ENCODE data around the gene TNIP1. TPM values are rescaled to one million over a fixed set of nuclear protein-coding genes. Genes with fewer than 3 reads are reported as not detected.

Gene TNIP1
- total RNA-seq, 3 donors from 2014 or later: 199 to 329 (median 211) TPM

DNA sequence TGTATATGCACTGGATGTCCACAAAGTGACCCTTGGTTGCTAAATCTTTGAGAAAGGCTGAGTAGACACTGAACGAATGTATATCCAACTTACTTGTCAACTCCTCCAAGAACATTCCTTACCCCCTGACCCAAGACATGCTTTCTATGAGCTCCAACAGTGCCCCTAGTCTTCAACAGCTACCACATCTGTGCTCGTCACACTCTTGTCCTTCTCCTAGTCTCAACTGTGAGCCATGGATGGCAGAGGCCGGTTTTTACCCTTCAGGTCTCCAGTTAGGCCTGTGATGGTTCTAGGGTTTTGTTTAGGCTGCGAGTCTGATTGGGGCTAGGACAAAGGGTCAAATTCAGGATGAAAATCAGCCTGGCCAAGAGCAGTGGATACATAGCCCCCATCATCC, 79.4 kb downstream of the TNIP1 start:
- DNase-seq (no peak), ATAC-seq (no peak)
- Mint-ChIP-seq H3K36me3 (ENCODE audit: insufficient read depth) (no peaks in the 10 kb centered on the region), H3K4me3 (no peak overlapping the region), H3K4me1 (ENCODE audit: low read depth) (no peaks in the 10 kb centered on the region), H3K9me3 (no peaks in the 10 kb centered on the region), H3K27me3 (ENCODE audit: low read depth) (no peaks in the 10 kb centered on the region)

GRCh38 chr5:150999704-151000442, 81.0 kb downstream of the TNIP1 start:
- H3K9me3 Mint-ChIP-seq: peaks cover 5% of the 10 kb centered on the region
- no peaks in the 10 kb centered on the region for H3K27me3 Mint-ChIP-seq (ENCODE audit: low read depth)
- H3K36me3 Mint-ChIP-seq (ENCODE audit: insufficient read depth): no peaks in the 10 kb centered on the region
- H3K4me3 Mint-ChIP-seq: no peak overlapping the region
- ATAC-seq (no peak), DNase-seq (no peak)
- H3K4me1 Mint-ChIP-seq (ENCODE audit: low read depth): no peaks in the 10 kb centered on the region

DNA sequence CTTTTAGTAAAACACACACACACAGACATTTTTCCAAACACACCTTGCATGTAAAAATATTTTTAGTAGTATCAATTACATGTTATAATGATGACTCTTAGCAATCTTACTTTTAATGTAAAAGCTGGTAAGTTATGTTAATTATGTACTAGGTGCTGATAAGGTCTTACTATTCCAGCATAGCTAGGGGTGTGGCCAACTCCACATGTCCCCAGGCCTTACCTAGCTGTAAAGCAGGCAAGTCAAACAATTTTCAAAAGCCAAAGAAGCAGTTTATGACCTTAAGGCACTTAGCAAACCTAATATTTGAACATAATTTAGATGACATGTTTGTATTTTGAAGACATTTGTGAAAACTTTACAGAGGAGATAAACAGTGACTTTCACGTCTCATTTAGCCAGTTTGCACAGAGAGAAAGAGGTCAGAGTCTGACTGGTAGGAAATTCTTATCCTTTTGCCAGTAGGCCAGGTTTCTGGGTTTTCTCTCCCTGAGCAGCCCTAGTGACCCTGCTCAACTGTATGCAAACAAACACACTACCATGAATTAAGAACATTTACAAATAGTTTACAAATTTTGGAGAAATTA, 86.9 kb downstream of the TNIP1 start:
- DNase-seq (no peak), ATAC-seq (no peak)
- Mint-ChIP-seq H3K9me3 (peaks cover 17% of the 10 kb centered on the region), H3K27me3 (ENCODE audit: low read depth) (no peaks in the 10 kb centered on the region), H3K36me3 (ENCODE audit: insufficient read depth) (no peaks in the 10 kb centered on the region), H3K4me1 (ENCODE audit: low read depth) (no peaks in the 10 kb centered on the region), H3K4me3 (no peak overlapping the region)

DNA sequence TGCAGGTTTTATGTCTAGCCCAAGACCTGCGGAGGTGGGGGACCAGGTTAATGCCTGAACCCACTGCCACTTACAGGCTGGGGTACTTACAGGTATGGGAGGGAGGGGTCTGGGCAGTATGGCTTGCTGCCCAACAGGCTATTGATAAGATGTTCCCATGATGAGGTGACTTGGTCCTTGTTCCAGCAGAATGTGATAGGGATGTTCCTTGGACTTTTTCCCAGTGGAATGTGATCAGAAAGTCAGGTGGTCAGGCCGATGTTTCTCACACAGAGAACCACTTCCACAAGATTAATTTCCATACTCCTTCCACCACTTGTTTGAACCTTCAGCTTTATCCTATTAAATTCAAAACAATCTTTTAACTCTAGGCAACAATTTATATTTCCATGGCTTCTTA, 87.4 kb downstream of the TNIP1 start:
- DNase-seq: no peak
- no peak for ATAC-seq
- Mint-ChIP-seq H3K36me3 (ENCODE audit: insufficient read depth) (no peaks in the 10 kb centered on the region), H3K4me1 (ENCODE audit: low read depth) (no peaks in the 10 kb centered on the region), H3K4me3 (no peak overlapping the region), H3K27me3 (ENCODE audit: low read depth) (no peaks in the 10 kb centered on the region), H3K9me3 (peaks cover 17% of the 10 kb centered on the region)

- no peaks in the 10 kb centered on the region for H3K4me1 Mint-ChIP-seq (ENCODE audit: low read depth)
- H3K4me3 Mint-ChIP-seq: no peak overlapping the region
- H3K9me3 Mint-ChIP-seq: peaks cover 17% of the 10 kb centered on the region
- no peaks in the 10 kb centered on the region for H3K27me3 Mint-ChIP-seq (ENCODE audit: low read depth)
- no peaks in the 10 kb centered on the region for H3K36me3 Mint-ChIP-seq (ENCODE audit: insufficient read depth)
- DNase-seq: no peak
- ATAC-seq: no peak
Measured at GRCh38 chr5:150992705-150993104, 88.1 kb downstream of the TNIP1 start.

DNA sequence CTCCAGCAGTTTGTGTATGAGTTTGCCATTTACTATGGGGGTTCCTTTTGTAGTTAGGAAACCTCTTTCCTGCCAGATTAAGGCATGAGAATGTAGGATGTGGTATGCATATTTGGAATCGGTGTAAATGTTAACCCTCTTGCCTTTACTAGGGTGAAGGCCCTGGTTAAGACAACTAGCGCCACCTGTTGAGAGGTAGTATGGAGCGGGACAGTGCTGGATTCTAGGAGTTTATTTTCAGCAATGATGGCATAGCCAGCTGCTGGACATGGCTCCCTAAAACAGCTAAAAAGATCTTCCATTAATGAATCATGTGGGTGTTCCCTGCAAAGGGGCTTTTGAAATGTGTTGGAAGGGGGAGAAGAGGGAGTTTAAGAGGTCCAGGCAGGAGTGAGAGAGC, 91.1 kb downstream of the TNIP1 start:
- DNase-seq: no peak
- no peak overlapping the region for H3K4me3 Mint-ChIP-seq
- H3K27me3 Mint-ChIP-seq (ENCODE audit: low read depth): no peaks in the 10 kb centered on the region
- H3K9me3 Mint-ChIP-seq: peaks cover 12% of the 10 kb centered on the region
- H3K36me3 Mint-ChIP-seq (ENCODE audit: insufficient read depth): no peaks in the 10 kb centered on the region
- H3K4me1 Mint-ChIP-seq (ENCODE audit: low read depth): no peaks in the 10 kb centered on the region
- no peak for ATAC-seq

- DNase-seq: no peak
- no peak overlapping the region for H3K4me3 Mint-ChIP-seq
Measured at GRCh38 chr5:150987746-150988145, 93.1 kb downstream of the TNIP1 start.

More at GRCh38 chr5:150987746-150988145, 93.1 kb downstream of the TNIP1 start:
- no peaks in the 10 kb centered on the region for H3K36me3 Mint-ChIP-seq (ENCODE audit: insufficient read depth)
- H3K4me1 Mint-ChIP-seq (ENCODE audit: low read depth): no peaks in the 10 kb centered on the region
- no peaks in the 10 kb centered on the region for H3K27me3 Mint-ChIP-seq (ENCODE audit: low read depth)
- no peak for ATAC-seq
- H3K9me3 Mint-ChIP-seq: no peaks in the 10 kb centered on the region

Other genes starting within 250 kb of the TNIP1 start
- 1 to 10 TPM in 2 of 3 donors, under 1 TPM in 1; 0.60 to 1.1 (median 1.1) TPM for gene IRGM, start 234.5 kb downstream of the TNIP1 start, total RNA-seq
- 1 to 10 TPM; 1.8 to 3.6 (median 2.1) TPM for gene ZNF300, start 176.1 kb downstream of the TNIP1 start, total RNA-seq
- 1 to 10 TPM in 2 of 3 donors, under 1 TPM in 1; 0.47 to 1.1 (median 1.0) TPM for gene GPX3, start 60.4 kb downstream of the TNIP1 start, total RNA-seq
- gene ANXA6, start 76.7 kb upstream of the TNIP1 start, total RNA-seq: 100 to 1,000 TPM; 102 to 156 (median 128) TPM
- gene CCDC69, start 143.1 kb upstream of the TNIP1 start, total RNA-seq: 10 to 100 TPM; 20.0 to 23.0 (median 21.2) TPM
- 1 to 10 TPM; 8.1 to 9.9 (median 9.0) TPM for gene GM2A, start 172.2 kb upstream of the TNIP1 start, total RNA-seq
- not detected for gene SLC36A3, start 222.7 kb upstream of the TNIP1 start, total RNA-seq